Measurements from ENCODE around the gene HTT.

Gene HTT

DNA sequence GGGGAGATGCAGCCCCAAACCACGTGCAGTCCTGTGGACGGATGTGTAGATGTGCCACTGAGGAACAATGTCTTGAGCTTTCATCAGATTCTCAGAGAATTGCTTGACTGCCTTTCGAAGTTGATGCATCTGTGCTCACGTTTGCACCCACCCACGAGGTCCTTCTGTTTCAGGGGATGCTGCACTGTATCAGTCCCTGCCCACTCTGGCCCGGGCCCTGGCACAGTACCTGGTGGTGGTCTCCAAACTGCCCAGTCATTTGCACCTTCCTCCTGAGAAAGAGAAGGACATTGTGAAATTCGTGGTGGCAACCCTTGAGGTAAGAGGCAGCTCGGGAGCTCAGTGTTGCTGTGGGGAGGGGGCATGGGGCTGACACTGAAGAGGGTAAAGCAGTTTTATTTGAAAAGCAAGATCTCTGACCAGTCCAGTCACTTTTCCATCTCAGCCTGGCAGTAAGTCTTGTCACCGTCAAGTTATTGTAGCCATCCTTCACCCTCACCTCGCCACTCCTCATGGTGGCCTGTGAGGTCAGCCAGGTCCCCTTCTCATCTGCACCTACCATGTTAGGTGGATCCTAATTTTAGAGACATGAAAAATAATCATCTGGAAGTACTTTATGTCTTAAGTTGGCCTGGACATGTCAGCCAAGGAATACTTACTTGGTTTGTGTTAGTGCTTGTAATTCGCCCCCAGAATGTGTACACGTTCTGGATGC is 138.1 kb downstream of the HTT start:
- Mint-ChIP-seq H3K4me3 (no peak overlapping the region), H3K9me3 (ENCODE audit: low read depth) (no peaks in the 10 kb centered on the region), H3K27ac (no peak overlapping the region), H3K36me3 (peaks cover 12% of the 10 kb centered on the region), H3K4me1 (ENCODE audit: low read depth) (no peaks in the 10 kb centered on the region), H3K27me3 (no peaks in the 10 kb centered on the region)

DNA sequence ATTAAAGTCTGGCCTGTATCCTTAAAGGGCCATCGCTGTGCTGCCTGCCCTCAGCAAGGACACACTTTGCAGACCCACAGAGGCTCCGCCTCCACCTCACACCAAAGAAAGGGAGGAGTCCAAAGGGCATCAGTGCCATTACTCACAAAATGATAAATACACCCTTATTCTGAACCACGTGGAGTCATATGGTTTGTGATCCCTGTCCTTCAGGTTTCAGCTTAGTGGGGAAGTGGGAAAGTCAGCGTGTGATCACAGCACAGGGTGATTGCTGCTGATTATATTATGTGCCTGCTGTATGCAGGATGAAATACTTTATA is 138.6 kb downstream of the HTT start:
- no peaks in the 10 kb centered on the region for H3K27me3 Mint-ChIP-seq
- H3K4me1 Mint-ChIP-seq (ENCODE audit: low read depth): no peaks in the 10 kb centered on the region
- no peaks in the 10 kb centered on the region for H3K9me3 Mint-ChIP-seq (ENCODE audit: low read depth)
- no peak overlapping the region for H3K4me3 Mint-ChIP-seq
- peaks cover 15% of the 10 kb centered on the region for H3K36me3 Mint-ChIP-seq
- H3K27ac Mint-ChIP-seq: no peak overlapping the region

- Mint-ChIP-seq H3K4me3 (no peak overlapping the region), H3K27me3 (no peaks in the 10 kb centered on the region), H3K9me3 (ENCODE audit: low read depth) (no peaks in the 10 kb centered on the region), H3K27ac (no peak overlapping the region), H3K4me1 (ENCODE audit: low read depth) (no peaks in the 10 kb centered on the region), H3K36me3 (peaks cover 15% of the 10 kb centered on the region)
Measured at GRCh38 chr4:3213661-3214250, 139.3 kb downstream of the HTT start.

- Mint-ChIP-seq H3K27ac (no peak overlapping the region), H3K9me3 (ENCODE audit: low read depth) (no peaks in the 10 kb centered on the region), H3K27me3 (no peaks in the 10 kb centered on the region), H3K4me3 (no peak overlapping the region), H3K36me3 (peaks cover 15% of the 10 kb centered on the region), H3K4me1 (ENCODE audit: low read depth) (no peaks in the 10 kb centered on the region)
Measured at GRCh38 chr4:3215256-3215655, 140.8 kb downstream of the HTT start.

- no peak overlapping the region for H3K4me3 Mint-ChIP-seq
- no peaks in the 10 kb centered on the region for H3K27me3 Mint-ChIP-seq
- H3K4me1 Mint-ChIP-seq (ENCODE audit: low read depth): no peaks in the 10 kb centered on the region
- H3K36me3 Mint-ChIP-seq: peaks cover 15% of the 10 kb centered on the region
- H3K27ac Mint-ChIP-seq: no peak overlapping the region
- H3K9me3 Mint-ChIP-seq (ENCODE audit: low read depth): no peaks in the 10 kb centered on the region
Measured at GRCh38 chr4:3215733-3216132, 141.3 kb downstream of the HTT start.

DNA sequence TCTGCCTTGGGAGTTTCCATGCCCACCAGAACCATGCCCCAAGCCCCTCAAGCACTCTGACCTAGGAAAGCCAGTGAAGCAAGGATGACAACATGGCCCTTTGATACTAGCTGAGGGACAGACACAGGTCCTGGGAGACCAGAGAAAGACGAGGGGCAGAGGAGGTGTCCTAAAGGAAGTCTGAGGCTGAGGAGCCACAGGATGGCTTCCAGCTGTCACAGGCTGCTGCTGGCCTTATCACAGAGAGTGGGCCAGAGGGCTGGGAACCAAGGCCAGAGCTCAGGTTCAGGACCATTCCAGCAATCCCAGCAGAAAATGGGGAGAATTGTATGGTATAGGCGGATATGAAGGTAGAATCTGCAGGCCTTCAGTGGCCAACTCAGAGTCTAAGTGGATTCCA is 142.8 kb downstream of the HTT start:
- peaks cover 15% of the 10 kb centered on the region for H3K36me3 Mint-ChIP-seq
- H3K9me3 Mint-ChIP-seq (ENCODE audit: low read depth): no peaks in the 10 kb centered on the region
- no peaks in the 10 kb centered on the region for H3K27me3 Mint-ChIP-seq
- no peak overlapping the region for H3K4me3 Mint-ChIP-seq
- no peak overlapping the region for H3K27ac Mint-ChIP-seq
- H3K4me1 Mint-ChIP-seq (ENCODE audit: low read depth): no peaks in the 10 kb centered on the region

- peaks cover 18% of the 10 kb centered on the region for H3K36me3 Mint-ChIP-seq
- no peaks in the 10 kb centered on the region for H3K4me1 Mint-ChIP-seq (ENCODE audit: low read depth)
- no peaks in the 10 kb centered on the region for H3K27me3 Mint-ChIP-seq
Measured at GRCh38 chr4:3217771-3218170, 143.3 kb downstream of the HTT start.

DNA sequence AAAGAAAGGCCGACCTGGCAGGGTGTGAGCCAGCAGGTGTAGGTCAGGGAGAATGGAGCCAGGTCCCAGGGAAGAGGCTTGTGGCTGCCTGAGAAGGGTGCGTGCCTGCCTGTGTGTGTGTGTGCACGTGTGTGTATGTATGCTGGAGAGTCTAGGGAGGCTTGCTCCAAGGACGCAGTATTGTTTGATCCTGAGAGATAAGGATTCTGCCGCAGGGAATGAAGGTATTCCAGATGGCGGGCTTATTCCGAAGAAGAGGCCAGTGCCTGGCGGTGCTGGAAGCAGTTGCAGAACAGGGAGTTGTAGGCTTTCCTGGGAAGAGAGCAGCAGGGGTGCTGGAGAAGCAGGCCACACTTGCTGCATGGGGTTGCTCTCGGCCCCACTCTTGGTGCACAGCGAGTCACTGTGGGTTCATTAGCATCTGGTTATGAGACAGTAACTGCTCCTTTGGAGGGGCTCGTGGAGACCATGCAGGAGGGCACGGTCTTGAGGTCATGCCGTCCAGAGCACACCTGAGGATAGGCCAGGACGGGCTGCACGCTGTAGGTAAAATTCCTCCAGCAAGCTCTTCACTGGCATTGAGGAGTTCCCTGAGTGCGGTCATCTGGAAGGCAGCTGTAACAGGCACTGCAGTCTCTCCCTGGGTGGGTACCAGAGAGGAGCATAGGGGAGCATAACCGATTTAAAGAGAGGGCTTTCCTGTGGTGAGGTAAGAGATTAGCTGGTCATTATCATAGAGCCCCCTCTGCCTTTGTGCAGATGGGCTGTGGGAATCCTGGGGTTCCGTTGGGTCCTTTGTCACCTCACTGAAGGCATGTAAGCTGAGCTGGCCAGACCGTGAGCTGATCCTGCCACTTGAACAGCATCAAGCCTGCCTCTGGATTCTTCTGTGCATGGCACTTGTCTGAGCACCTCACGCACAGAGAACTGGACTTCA is 144.6 kb downstream of the HTT start:
- Mint-ChIP-seq H3K36me3 (peaks cover 19% of the 10 kb centered on the region), H3K27me3 (no peaks in the 10 kb centered on the region), H3K27ac (no peak overlapping the region), H3K9me3 (ENCODE audit: low read depth) (no peaks in the 10 kb centered on the region), H3K4me3 (no peak overlapping the region), H3K4me1 (ENCODE audit: low read depth) (no peaks in the 10 kb centered on the region)

More at GRCh38 chr4:3217771-3218170, 143.3 kb downstream of the HTT start:
- Mint-ChIP-seq H3K27ac (no peak overlapping the region), H3K9me3 (ENCODE audit: low read depth) (no peaks in the 10 kb centered on the region), H3K4me3 (no peak overlapping the region)

DNA sequence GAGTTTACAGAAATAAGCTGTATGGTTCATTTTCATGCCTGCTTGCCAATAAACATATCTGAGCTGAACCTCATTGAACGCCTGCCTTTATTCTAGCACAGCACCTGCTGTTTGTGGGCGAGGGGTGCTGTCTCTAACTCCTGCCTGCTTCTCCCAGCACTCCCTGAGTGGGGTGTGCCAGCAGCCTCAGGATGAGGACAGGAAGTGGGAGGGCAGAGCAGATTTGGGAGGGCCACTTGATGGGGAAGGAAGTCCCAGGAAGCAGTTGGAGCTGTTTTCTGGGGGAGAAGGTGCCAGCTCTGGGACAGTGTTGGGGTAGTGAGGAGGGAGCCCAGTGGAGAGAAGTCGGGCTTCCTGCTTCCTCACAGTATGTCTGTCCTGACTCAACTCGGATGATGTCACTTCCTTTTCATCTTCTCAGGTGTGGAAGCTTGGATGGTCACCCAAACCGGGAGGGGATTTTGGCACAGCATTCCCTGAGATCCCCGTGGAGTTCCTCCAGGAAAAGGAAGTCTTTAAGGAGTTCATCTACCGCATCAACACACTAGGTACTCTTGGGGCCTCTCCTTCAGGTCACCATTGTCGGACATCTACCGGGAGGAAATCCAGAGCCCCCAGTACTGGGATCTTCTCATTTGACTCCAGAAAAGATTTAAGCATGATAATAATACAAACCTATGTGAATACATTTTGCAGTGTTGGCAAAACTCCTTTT is 145.4 kb downstream of the HTT start:
- Mint-ChIP-seq H3K27ac (no peak overlapping the region), H3K27me3 (no peaks in the 10 kb centered on the region), H3K4me3 (no peak overlapping the region), H3K4me1 (ENCODE audit: low read depth) (no peaks in the 10 kb centered on the region), H3K36me3 (peaks cover 15% of the 10 kb centered on the region), H3K9me3 (ENCODE audit: low read depth) (no peaks in the 10 kb centered on the region)

GRCh38 chr4:3220476-3221183 is 146.1 kb downstream of the HTT start:
- H3K27me3 Mint-ChIP-seq: no peaks in the 10 kb centered on the region
- H3K4me3 Mint-ChIP-seq: no peak overlapping the region
- no peaks in the 10 kb centered on the region for H3K4me1 Mint-ChIP-seq (ENCODE audit: low read depth)
- peaks cover 15% of the 10 kb centered on the region for H3K36me3 Mint-ChIP-seq
- H3K27ac Mint-ChIP-seq: no peak overlapping the region
- no peaks in the 10 kb centered on the region for H3K9me3 Mint-ChIP-seq (ENCODE audit: low read depth)

DNA sequence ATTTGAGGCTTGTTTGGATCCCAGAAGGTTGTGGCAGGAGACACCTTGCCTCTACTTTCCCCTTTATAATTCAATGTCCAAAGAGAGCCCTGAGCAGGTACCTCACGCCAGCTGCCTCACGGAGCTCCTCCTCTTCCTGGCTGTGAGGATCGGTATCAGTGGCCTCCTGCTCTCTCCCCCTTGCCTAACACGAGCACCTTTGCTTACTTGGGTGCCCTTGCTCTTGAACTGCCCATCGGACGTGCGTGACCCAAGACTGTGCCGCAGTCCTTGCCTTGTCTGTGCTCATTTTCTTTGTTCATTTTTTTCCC is 146.7 kb downstream of the HTT start:
- H3K9me3 Mint-ChIP-seq (ENCODE audit: low read depth): no peaks in the 10 kb centered on the region
- peaks cover 12% of the 10 kb centered on the region for H3K36me3 Mint-ChIP-seq
- H3K27me3 Mint-ChIP-seq: no peaks in the 10 kb centered on the region
- H3K27ac Mint-ChIP-seq: no peak overlapping the region
- no peak overlapping the region for H3K4me3 Mint-ChIP-seq
- no peaks in the 10 kb centered on the region for H3K4me1 Mint-ChIP-seq (ENCODE audit: low read depth)

GRCh38 chr4:3221996-3222395 is 147.5 kb downstream of the HTT start:
- Mint-ChIP-seq H3K4me1 (ENCODE audit: low read depth) (no peaks in the 10 kb centered on the region), H3K9me3 (ENCODE audit: low read depth) (no peaks in the 10 kb centered on the region), H3K27me3 (no peaks in the 10 kb centered on the region), H3K4me3 (no peak overlapping the region), H3K36me3 (peaks cover 10% of the 10 kb centered on the region), H3K27ac (no peak overlapping the region)

DNA sequence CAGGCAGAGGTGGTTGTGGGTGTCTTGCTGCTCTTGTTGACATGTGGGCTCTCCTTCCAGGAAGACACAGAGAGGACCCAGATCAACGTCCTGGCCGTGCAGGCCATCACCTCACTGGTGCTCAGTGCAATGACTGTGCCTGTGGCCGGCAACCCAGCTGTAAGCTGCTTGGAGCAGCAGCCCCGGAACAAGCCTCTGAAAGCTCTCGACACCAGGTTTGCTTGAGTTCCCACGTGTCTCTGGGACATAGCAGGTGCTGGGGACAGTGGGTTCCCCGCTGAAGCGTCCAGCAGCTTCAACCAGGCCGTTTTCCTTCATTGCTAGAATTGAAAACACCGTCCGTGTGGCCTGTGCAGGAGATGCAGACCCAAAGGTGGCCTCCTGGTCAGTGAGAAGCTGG is 148.9 kb downstream of the HTT start:
- no peak overlapping the region for H3K27ac Mint-ChIP-seq
- H3K27me3 Mint-ChIP-seq: no peaks in the 10 kb centered on the region
- no peaks in the 10 kb centered on the region for H3K4me1 Mint-ChIP-seq (ENCODE audit: low read depth)
- H3K36me3 Mint-ChIP-seq: peaks cover 7% of the 10 kb centered on the region
- no peaks in the 10 kb centered on the region for H3K9me3 Mint-ChIP-seq (ENCODE audit: low read depth)
- no peak overlapping the region for H3K4me3 Mint-ChIP-seq

GRCh38 chr4:3223956-3224748 is 149.7 kb downstream of the HTT start:
- Mint-ChIP-seq H3K9me3 (ENCODE audit: low read depth) (no peaks in the 10 kb centered on the region), H3K4me3 (no peak overlapping the region), H3K27ac (no peak overlapping the region), H3K36me3 (peaks cover 7% of the 10 kb centered on the region), H3K4me1 (ENCODE audit: low read depth) (no peaks in the 10 kb centered on the region), H3K27me3 (no peaks in the 10 kb centered on the region)

Measured in activated naive CD8-positive, alpha-beta T cell (primary cell).